Caco-2 (cell line): ENCODE results near the gene SRRT. TPM values are rescaled to one million over a fixed set of nuclear protein-coding genes. Genes with fewer than 3 reads are reported as not detected.
A peak's percentile ranks its signal among the peaks of the same experiment; 100 is the strongest.
"Not testable (repeated sequence)": the region's sequence is repeated elsewhere in the genome, so short reads cannot be mapped to it uniquely, and the experiment has no call there.

Source experiments
- BruUV-seq: library from RNA; stranded (reverse); fragments of 400-500 nt; replicated peaks from 2 replicates; lab custom pipeline; 2021; lab: Mats Ljungman, UMichigan
- CTCF ChIA-PET: fragments of 300-600 bp; sonication (Branson Sonifier 250); formaldehyde crosslinking; loops from one replicate; lab custom pipeline; 2022; ENCODE audit warnings: antibody characterized with exemption; lab: Charles Lee
- POLR2A ChIA-PET: fragments of 300-600 bp; sonication (Branson Sonifier 250); formaldehyde crosslinking; loops from one replicate; lab custom pipeline; 2022; ENCODE audit warnings: antibody characterized with exemption; lab: Charles Lee
- DNase-seq, 2 experiments: peaks; one replicate each; pipeline versions ENCODE4 v3.0.0 to v3.0.0-alpha.2; 2020 to 2022
- H3K27me3 ChIP-seq: replicated peaks from 2 replicates; pipeline ENCODE4 v1.6.0; 2011; ENCODE audit warnings: low read length; ENCODE audit not compliant: control insufficient read depth, insufficient read depth
- H3K36me3 ChIP-seq: 2 replicates; pipeline ENCODE4 v1.5.1; 2011; ENCODE audit warnings: low read length; ENCODE audit not compliant: control insufficient read depth, insufficient read depth
- H3K4me1 ChIP-seq: fragments of 250-450 bp; sonication (Bioruptor Pico); 2 replicates; pipeline ENCODE4 v1.5.1; 2020; ENCODE audit warnings: mild to moderate bottlenecking
- H3K4me3 ChIP-seq: 2 replicates; pipeline ENCODE4 v1.5.1; 2011; ENCODE audit warnings: low read depth, mild to moderate bottlenecking, control low read depth, low read length
- H3K9me3 ChIP-seq: fragments of 250-450 bp; sonication (Bioruptor Pico); 2 replicates; pipeline ENCODE4 v1.5.1; 2020; ENCODE audit warnings: mild to moderate bottlenecking, moderate library complexity
- H3K27ac Mint-ChIP-seq: one replicate; pipeline ENCODE4 v1.8.0; 2022; ENCODE audit warnings: mixed read lengths; ENCODE audit not compliant: unreplicated experiment
- H3K27me3 Mint-ChIP-seq: one replicate; pipeline ENCODE4 v1.8.0; 2022; ENCODE audit warnings: mixed read lengths; ENCODE audit not compliant: insufficient read depth, unreplicated experiment
- H3K36me3 Mint-ChIP-seq: one replicate; pipeline ENCODE4 v1.8.0; 2022; ENCODE audit warnings: mild to moderate bottlenecking, mixed read lengths; ENCODE audit not compliant: insufficient read depth, unreplicated experiment
- H3K4me1 Mint-ChIP-seq: one replicate; pipeline ENCODE4 v1.8.0; 2022; ENCODE audit warnings: low read depth, mixed read lengths; ENCODE audit not compliant: unreplicated experiment
- H3K4me3 Mint-ChIP-seq: one replicate; pipeline ENCODE4 v1.8.0; 2022; ENCODE audit warnings: mild to moderate bottlenecking, moderate library complexity, mixed read lengths; ENCODE audit not compliant: unreplicated experiment
- H3K9me3 Mint-ChIP-seq: one replicate; pipeline ENCODE4 v1.8.0; 2022; ENCODE audit warnings: mixed read lengths; ENCODE audit not compliant: unreplicated experiment
- CTCF ChIP-seq, 2 experiments: fragments of 200-600 bp in 1 of 2; IDR thresholded peaks; 1 replicate in 1 of 2; 2 replicates in 1 of 2; pipeline versions ENCODE4 v1.5.1 to v1.8.0; 2011 to 2022; ENCODE audit warnings: antibody characterized with exemption in 1 of 2, control low read depth in 1 of 2, inconsistent platforms in 1 of 2, low read depth in 1 of 2, low read length in 1 of 2, mild to moderate bottlenecking in 1 of 2, moderate library complexity in 1 of 2; ENCODE audit not compliant: insufficient read depth in 1 of 2, severe bottlenecking in 1 of 2, unreplicated experiment in 1 of 2
- intact Hi-C: fragments of 100-400 bp; cut with micrococcal nuclease; formaldehyde crosslinking; loops from one replicate; pipeline ENCODE4 v1.10.0; 2022; ENCODE audit not compliant: unreplicated experiment
- microRNA-seq: library from miRNA; unstranded; fragments of <30 nt; microRNA quantifications from one replicate; pipeline ENCODE4 v1.2.0, GENCODE V29; 2022
- total RNA-seq: library from RNA; stranded (reverse); gene quantifications from 2 replicates; pipeline ENCODE4 v1.2.3, GENCODE V29; 2022

The SRRT gene
- total RNA-seq, 1 experiment from 2014 or later = 211 TPM

- ChIA-PET POLR2A (no interaction called here), CTCF (no interaction called here)
- Mint-ChIP-seq H3K27ac (peak overlapping the region; percentile 39), H3K4me3 (no peak overlapping the region), H3K36me3 (peaks cover 29% of the 10 kb centered on the region), H3K4me1 (peaks cover 19% of the 10 kb centered on the region), H3K27me3 (no peaks in the 10 kb centered on the region), H3K9me3 (peaks cover 26% of the 10 kb centered on the region)
- Histone ChIP-seq H3K9me3 (peaks cover 31% of the 10 kb centered on the region), H3K4me3 (no peak overlapping the region), H3K4me1 (peaks cover 37% of the 10 kb centered on the region), H3K36me3 (no peaks in the 10 kb centered on the region), H3K27me3 (no peaks in the 10 kb centered on the region)
- TF ChIP-seq CTCF (IDR thresholded peaks at IDR 0.05; ENCODE audit: insufficient read depth in 1 of 2, low read depth in 1 of 2, low read length in 1 of 2, severe bottlenecking in 1 of 2, unreplicated experiment in 1 of 2) = no peak
- no TSS peak for BruUV-seq
- intact Hi-C loops = loop anchor here (2.0 kb wide), 1 partner anchor 37 kb away; no protein-coding TSS in a partner anchor
- peak in 1 of 2 experiments; percentile 44 for DNase-seq
Observed at GRCh38 chr7:100933734-100934133, 58.8 kb downstream of the SRRT start.

- peaks cover 33% of the 10 kb centered on the region for H3K36me3 Mint-ChIP-seq
Observed at GRCh38 chr7:100935381-100935780, 60.5 kb downstream of the SRRT start.

DNA sequence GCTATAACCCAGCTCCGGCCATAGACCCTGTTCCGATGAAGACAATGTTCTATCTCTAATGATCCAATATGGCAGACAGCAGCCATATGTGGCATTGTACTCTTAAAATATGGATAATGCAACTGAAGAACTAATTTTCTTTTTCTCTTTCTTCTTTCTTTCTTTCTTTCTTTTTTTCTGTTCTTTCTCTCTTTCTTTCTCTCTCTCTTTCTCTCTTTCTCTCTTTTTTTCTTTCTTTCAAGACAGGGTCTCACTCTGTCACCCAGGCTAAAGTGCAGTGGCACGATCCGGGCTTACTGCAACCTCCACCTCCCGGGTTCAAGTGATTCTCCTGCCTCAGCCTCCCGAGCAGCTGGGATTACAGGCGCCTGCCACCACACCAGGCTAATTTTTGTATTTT, 61.3 kb downstream of the SRRT start:
- intact Hi-C loops, H3K27ac Mint-ChIP-seq, DNase-seq, BruUV-seq, H3K27me3 Mint-ChIP-seq, H3K27me3 ChIP-seq, POLR2A ChIA-PET, H3K4me1 Mint-ChIP-seq, H3K4me3 ChIP-seq, H3K4me3 Mint-ChIP-seq, H3K36me3 ChIP-seq, CTCF ChIA-PET: not testable (repeated sequence)
- H3K36me3 Mint-ChIP-seq = peaks cover 32% of the 10 kb centered on the region
- H3K4me1 ChIP-seq = peaks cover 15% of the 10 kb centered on the region
- peaks cover 26% of the 10 kb centered on the region for H3K9me3 Mint-ChIP-seq
- H3K9me3 ChIP-seq = peaks cover 40% of the 10 kb centered on the region

More at GRCh38 chr7:100935381-100935780, 60.5 kb downstream of the SRRT start:
- H3K27me3 Mint-ChIP-seq, CTCF ChIA-PET, intact Hi-C loops, H3K27me3 ChIP-seq, H3K4me3 Mint-ChIP-seq, BruUV-seq, H3K36me3 ChIP-seq, POLR2A ChIA-PET, H3K27ac Mint-ChIP-seq, H3K4me3 ChIP-seq, DNase-seq: not testable (repeated sequence)
- H3K9me3 Mint-ChIP-seq = peaks cover 26% of the 10 kb centered on the region
- peaks cover 14% of the 10 kb centered on the region for H3K4me1 Mint-ChIP-seq
- Histone ChIP-seq H3K4me1 (peaks cover 23% of the 10 kb centered on the region), H3K9me3 (peaks cover 37% of the 10 kb centered on the region)

Small RNAs within 50 kb of the gene (microRNA-seq; reads per million reads assigned to microRNA genes)
- not detected for gene MIR6875

Other genes with a start within 250 kb of the SRRT start
- gene TFR2, start 233.6 kb upstream of the SRRT start, total RNA-seq = 8.1 and 9.7 TPM in 2 replicates
- not detected in 2 replicates for gene ACTL6B, start 218.7 kb upstream of the SRRT start, total RNA-seq
- gene GNB2, start 201.4 kb upstream of the SRRT start, total RNA-seq = 200 and 216 TPM in 2 replicates
- 53.1 and 54.9 TPM in 2 replicates for gene GIGYF1, start 180.9 kb upstream of the SRRT start, total RNA-seq
- gene POP7, start 169.0 kb upstream of the SRRT start, total RNA-seq = 65.7 and 66.9 TPM in 2 replicates
- gene EPO, start 154.6 kb upstream of the SRRT start, total RNA-seq = 0.72 and 1.1 TPM in 2 replicates
- not detected in 2 replicates for gene ZAN, start 141.5 kb upstream of the SRRT start, total RNA-seq
- gene EPHB4, start 47.6 kb upstream of the SRRT start, total RNA-seq = 112 and 117 TPM in 2 replicates
- gene SLC12A9, start 22.4 kb upstream of the SRRT start, total RNA-seq = 59.0 and 60.7 TPM in 2 replicates
- 66.6 and 75.5 TPM in 2 replicates for gene TRIP6, start 7.7 kb upstream of the SRRT start, total RNA-seq
- gene UFSP1, start 14.6 kb downstream of the SRRT start, total RNA-seq = 4.6 and 5.3 TPM in 2 replicates
- 16.5 and 19.0 TPM in 2 replicates for gene ACHE, start 20.8 kb downstream of the SRRT start, total RNA-seq
- 25.1 and 27.0 TPM in 2 replicates for gene MUC3A, start 74.4 kb downstream of the SRRT start, total RNA-seq
- gene MUC12, start 94.5 kb downstream of the SRRT start, total RNA-seq = 0.16 and 0.49 TPM in 2 replicates
- 0.09 and 0.21 TPM in 2 replicates for gene MUC17, start 145.0 kb downstream of the SRRT start, total RNA-seq
- 30.3 and 33.4 TPM in 2 replicates for gene TRIM56, start 210.4 kb downstream of the SRRT start, total RNA-seq